KMS-11 (cell line): Measurements from ENCODE around the gene SDK1.

Experiments used
- H2AFZ ChIP-seq: fragments of 200-600 bp; sonication (generic); 2 replicates; pipeline ENCODE4 v1.6.1; 2016; ENCODE audit warnings: antibody characterized with exemption, mixed run types, low read depth
- H3K27ac ChIP-seq: fragments of 200-600 bp; sonication (generic); 2 replicates; pipeline ENCODE4 v1.6.1; 2016; ENCODE audit warnings: mild to moderate bottlenecking, mixed run types
- H3K27me3 ChIP-seq: fragments of 200-600 bp; sonication (generic); 2 replicates; pipeline ENCODE4 v1.6.1; 2017; ENCODE audit warnings: mild to moderate bottlenecking, low read depth, mixed run types, moderate library complexity; ENCODE audit not compliant: insufficient read depth
- H3K36me3 ChIP-seq: fragments of 200-600 bp; sonication (generic); 2 replicates; pipeline ENCODE4 v1.6.1; 2017; ENCODE audit warnings: mild to moderate bottlenecking, mixed run types; ENCODE audit not compliant: insufficient read depth
- H3K4me1 ChIP-seq: fragments of 200-600 bp; sonication (generic); 2 replicates; pipeline ENCODE4 v1.6.1; 2016; ENCODE audit warnings: mild to moderate bottlenecking, low read depth, mixed run types; ENCODE audit not compliant: poor library complexity, severe bottlenecking
- H3K4me2 ChIP-seq: fragments of 200-600 bp; sonication (generic); 2 replicates; pipeline ENCODE4 v1.7.0; 2016; ENCODE audit warnings: mild to moderate bottlenecking, mixed run types
- H3K4me3 ChIP-seq: fragments of 200-600 bp; sonication (generic); IDR thresholded peaks from 2 replicates; pipeline ENCODE4 v1.6.1; 2017; ENCODE audit warnings: low read depth, low read length, mixed read lengths; ENCODE audit not compliant: insufficient read depth
- H3K79me2 ChIP-seq: fragments of 200-600 bp; sonication (generic); 2 replicates; pipeline ENCODE4 v1.6.1; 2016; ENCODE audit warnings: low read depth, mixed run types; ENCODE audit not compliant: insufficient read depth
- H3K9ac ChIP-seq: fragments of 200-600 bp; sonication (generic); 2 replicates; pipeline ENCODE4 v1.6.1; 2016; ENCODE audit warnings: mild to moderate bottlenecking, mixed run types
- H4K20me1 ChIP-seq: fragments of 200-600 bp; sonication (generic); 2 replicates; pipeline ENCODE4 v1.6.1; 2016; ENCODE audit warnings: mild to moderate bottlenecking, mixed run types; ENCODE audit not compliant: insufficient read depth
- CTCF ChIP-seq: fragments of 200-600 bp; sonication (generic); conservative IDR thresholded peaks from 2 replicates; pipeline ENCODE4 v1.6.1; 2017; ENCODE audit warnings: low read depth, mild to moderate bottlenecking, antibody characterized with exemption, low read length, moderate library complexity, mixed read lengths

The SDK1 gene

DNA sequence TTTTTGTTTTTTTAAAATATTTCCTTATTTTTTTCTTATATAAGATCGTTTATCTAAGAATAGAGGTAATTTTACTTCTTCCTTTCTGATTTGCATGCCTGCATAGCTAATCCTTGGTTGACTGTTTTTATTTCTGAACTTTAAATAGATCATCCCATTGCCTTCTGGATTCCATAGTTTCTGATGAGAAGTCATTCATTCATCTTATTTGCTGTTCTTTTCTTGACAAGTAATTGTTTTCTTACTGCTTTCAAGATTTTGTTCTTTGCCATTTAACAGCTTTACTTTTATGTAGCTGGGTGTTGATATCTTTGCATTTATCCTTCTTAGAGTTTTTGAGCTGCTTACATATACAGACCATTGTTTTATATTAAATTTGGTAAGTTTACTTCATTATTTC is 437.9 kb downstream of the SDK1 start:
- no peak for TF ChIP-seq CTCF
- Histone ChIP-seq H3K79me2 (no peaks in the 10 kb centered on the region), H3K4me3 (no peak overlapping the region), H3K4me1 (no peaks in the 10 kb centered on the region), H3K27me3 (no peaks in the 10 kb centered on the region), H3K36me3 (no peaks in the 10 kb centered on the region), H2AFZ (no peak overlapping the region), H3K4me2 (no peak overlapping the region), H3K9ac (no peak overlapping the region), H3K27ac (no peak overlapping the region), H4K20me1 (no peaks in the 10 kb centered on the region)

GRCh38 chr7:3739983-3740382 is 438.9 kb downstream of the SDK1 start:
- H3K4me2 ChIP-seq: no peak overlapping the region
- H2AFZ ChIP-seq: no peak overlapping the region
- no peak overlapping the region for H3K9ac ChIP-seq
- H3K4me1 ChIP-seq: no peaks in the 10 kb centered on the region
- no peak for TF ChIP-seq CTCF
- no peaks in the 10 kb centered on the region for H3K36me3 ChIP-seq
- H3K27me3 ChIP-seq: no peaks in the 10 kb centered on the region
- H3K27ac ChIP-seq: no peak overlapping the region
- H3K79me2 ChIP-seq: no peaks in the 10 kb centered on the region
- no peak overlapping the region for H3K4me3 ChIP-seq
- no peaks in the 10 kb centered on the region for H4K20me1 ChIP-seq

DNA sequence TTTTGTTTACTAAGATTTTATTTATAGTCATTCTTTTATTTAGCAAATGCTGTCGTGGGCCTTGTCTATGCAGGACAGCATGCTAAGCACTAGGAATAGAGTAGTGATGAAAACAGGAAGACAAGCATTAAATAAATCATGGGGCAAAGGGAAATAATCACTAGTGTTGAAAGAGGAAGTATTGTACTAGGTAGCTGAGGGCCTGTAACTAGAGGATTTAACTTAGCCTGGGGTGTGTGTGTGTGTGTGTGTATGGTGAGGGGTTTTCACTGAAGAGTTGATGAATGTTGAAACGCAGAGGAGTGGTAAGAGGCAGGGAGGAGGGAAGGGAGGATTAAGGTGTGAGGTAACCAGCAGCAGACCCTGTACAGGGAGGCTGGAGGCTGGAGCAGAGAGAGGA is 446.4 kb downstream of the SDK1 start:
- Histone ChIP-seq H3K27ac (no peak overlapping the region), H3K9ac (no peak overlapping the region)

GRCh38 chr7:3748389-3748788 is 447.3 kb downstream of the SDK1 start:
- Histone ChIP-seq H4K20me1 (no peaks in the 10 kb centered on the region), H3K4me2 (no peak overlapping the region), H2AFZ (no peak overlapping the region), H3K9ac (no peak overlapping the region), H3K79me2 (no peaks in the 10 kb centered on the region), H3K4me3 (no peak overlapping the region), H3K36me3 (no peaks in the 10 kb centered on the region), H3K27ac (no peak overlapping the region), H3K27me3 (no peaks in the 10 kb centered on the region), H3K4me1 (no peaks in the 10 kb centered on the region)
- TF ChIP-seq CTCF: no peak

More for the DNA sequence above, 446.4 kb downstream of the SDK1 start:
- no peaks in the 10 kb centered on the region for H4K20me1 ChIP-seq
- H3K4me3 ChIP-seq: no peak overlapping the region
- no peaks in the 10 kb centered on the region for H3K27me3 ChIP-seq
- H3K36me3 ChIP-seq: no peaks in the 10 kb centered on the region
- no peak for TF ChIP-seq CTCF
- no peaks in the 10 kb centered on the region for H3K4me1 ChIP-seq
- no peaks in the 10 kb centered on the region for H3K79me2 ChIP-seq
- no peak overlapping the region for H2AFZ ChIP-seq
- H3K4me2 ChIP-seq: no peak overlapping the region
